Upper lobe of left lung (tissue), 6 donors: Measurements from ENCODE around the gene SERPINA1. TPM values are rescaled to one million over a fixed set of nuclear protein-coding genes. Genes with fewer than 3 reads are reported as not detected.

Experiments used
- ATAC-seq, 2 donors: fragments of 200-7000 bp; cut with Tn5 transposase; one replicate each; pipeline ENCODE4 v1.9.1; 2022; ENCODE audit warnings: mild to moderate bottlenecking in 2 of 2, moderate library complexity in 2 of 2; ENCODE audit not compliant: low FRiP score in 2 of 2
- DNase-seq, 2 donors: peaks; one replicate each; pipeline ENCODE4 v3.0.0-alpha.2; 2019 to 2020
- H3K27ac ChIP-seq, 4 donors: fragments of 200-600 bp; sonication (generic); one replicate each; pipeline ENCODE4 v1.5.1; 2016 to 2019
- H3K27me3 ChIP-seq, 4 donors: fragments of 200-600 bp; sonication (generic); one replicate each; pipeline ENCODE4 v1.5.1; 2017 to 2019
- H3K36me3 ChIP-seq, 4 donors: fragments of 200-600 bp; sonication (generic); one replicate each; pipeline ENCODE4 v1.5.1; 2016 to 2019
- H3K4me1 ChIP-seq, 4 donors: fragments of 200-600 bp; sonication (generic); one replicate each; pipeline ENCODE4 v1.5.1; 2018 to 2019
- H3K4me3 ChIP-seq, 4 donors: fragments of 200-600 bp; sonication (generic); one replicate each; pipeline ENCODE4 v1.5.1; 2017 to 2019; ENCODE audit warnings: mild to moderate bottlenecking in 2 of 4, moderate library complexity in 1 of 4
- H3K9me3 ChIP-seq, 4 donors: fragments of 200-600 bp; sonication (generic); one replicate each; pipeline ENCODE4 v1.5.1; 2018 to 2019
- EP300 ChIP-seq, 4 donors: sonication (generic); formaldehyde crosslinking; IDR thresholded peaks; one replicate each; pipeline ENCODE4 v1.5.1; 2017; ENCODE audit warnings: antibody characterized with exemption in 4 of 4, control low read depth in 2 of 4
- POLR2A ChIP-seq, 4 donors: fragments of 450-650 bp; IDR thresholded peaks; one replicate each; pipeline ENCODE4 v1.5.1; 2016 to 2017; ENCODE audit warnings: antibody characterized with exemption in 4 of 4, mild to moderate bottlenecking in 2 of 4
- POLR2AphosphoS5 ChIP-seq, 2 donors: sonication (generic); formaldehyde crosslinking; IDR thresholded peaks; one replicate each; pipeline ENCODE4 v1.5.1; 2017; ENCODE audit warnings: antibody characterized with exemption in 2 of 2
- WGBS, 2 donors: methylation state at CpG; one replicate each; pipeline ENCODE4 v1.1.5; 2017 to 2018; 5-methylcytosine and 5-hydroxymethylcytosine counted together
- total RNA-seq, 6 donors: library from RNA; depleted of rRNA in 4 of 6; stranded (reverse); fragments of >200 nt in 4 of 6; gene quantifications; one replicate each; pipeline versions ENCODE4 v1.1.0 to v1.2.1, GENCODE V29; 2016 to 2021
- TF ChIP-seq, protein P1 (sequence below), 6 experiments: fragments of 450-650 bp in 4 of 6; fragments of 200-600 bp in 2 of 6; sonication (generic) in 2 of 6; IDR thresholded peaks; one replicate each; pipeline ENCODE4 v1.5.1; 2016 to 2019; ENCODE audit warnings: antibody characterized with exemption in 6 of 6
- donor health status: DM: no; HTN: no; CAD: no; lungs with moderate emphysema.
- donor health status: DM: no; HTN: yes; CAD: no; lungs with severe emphysema.

SERPINA1 gene
- total RNA-seq, 6 donors from 2014 or later, result 205 to 1,050 (median 637) TPM

DNA sequence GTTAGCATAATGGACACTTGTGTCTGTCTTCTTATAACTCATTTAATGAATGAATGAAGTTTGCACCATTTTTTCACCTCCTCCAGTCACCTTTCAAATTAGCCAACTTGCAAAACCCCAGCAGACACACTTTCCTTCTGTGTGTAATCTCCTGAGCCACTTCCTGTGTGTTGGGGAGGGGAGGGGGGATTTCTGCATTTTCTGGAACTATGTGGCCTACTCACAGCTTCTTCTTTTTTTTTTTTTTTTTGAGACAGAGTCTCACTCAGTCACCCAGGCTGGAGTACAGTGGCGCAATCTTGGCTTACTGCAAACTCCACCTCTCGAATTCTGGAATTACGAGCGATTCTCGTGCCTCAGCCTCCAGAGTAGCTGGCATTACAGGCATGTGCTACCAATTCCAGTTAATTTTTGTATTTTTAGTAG is 4.1 kb upstream of the SERPINA1 start:
- Histone ChIP-seq H3K9me3 (no peaks in the 10 kb centered on the region), H3K4me3 (no peak overlapping the region), H3K27ac (peak overlapping the region; percentile 79 to 96 (median 87)), H3K36me3 (no peaks in the 10 kb centered on the region), H3K4me1 (peaks cover 0 to 72% (median 55%) of the 10 kb centered on the region in 4 donors), H3K27me3 (no peaks in the 10 kb centered on the region)
- TF ChIP-seq EP300 (IDR thresholded peaks at IDR 0.05) (peak in 3 of 4 donors; percentile 47 to 85 (median 76)), POLR2A (IDR thresholded peaks at IDR 0.05) (peak in 1 of 4 donors; percentile 27), POLR2AphosphoS5 (IDR thresholded peaks at IDR 0.05) (peak; percentile 53 to 57)
- TF ChIP-seq, protein P1, sequence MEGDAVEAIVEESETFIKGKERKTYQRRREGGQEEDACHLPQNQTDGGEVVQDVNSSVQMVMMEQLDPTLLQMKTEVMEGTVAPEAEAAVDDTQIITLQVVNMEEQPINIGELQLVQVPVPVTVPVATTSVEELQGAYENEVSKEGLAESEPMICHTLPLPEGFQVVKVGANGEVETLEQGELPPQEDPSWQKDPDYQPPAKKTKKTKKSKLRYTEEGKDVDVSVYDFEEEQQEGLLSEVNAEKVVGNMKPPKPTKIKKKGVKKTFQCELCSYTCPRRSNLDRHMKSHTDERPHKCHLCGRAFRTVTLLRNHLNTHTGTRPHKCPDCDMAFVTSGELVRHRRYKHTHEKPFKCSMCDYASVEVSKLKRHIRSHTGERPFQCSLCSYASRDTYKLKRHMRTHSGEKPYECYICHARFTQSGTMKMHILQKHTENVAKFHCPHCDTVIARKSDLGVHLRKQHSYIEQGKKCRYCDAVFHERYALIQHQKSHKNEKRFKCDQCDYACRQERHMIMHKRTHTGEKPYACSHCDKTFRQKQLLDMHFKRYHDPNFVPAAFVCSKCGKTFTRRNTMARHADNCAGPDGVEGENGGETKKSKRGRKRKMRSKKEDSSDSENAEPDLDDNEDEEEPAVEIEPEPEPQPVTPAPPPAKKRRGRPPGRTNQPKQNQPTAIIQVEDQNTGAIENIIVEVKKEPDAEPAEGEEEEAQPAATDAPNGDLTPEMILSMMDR (IDR thresholded peaks at IDR 0.05), result no peak
- peak in 1 of 2 donors; percentile 92 for DNase-seq
- peak; percentile 61 to 66 for ATAC-seq
- WGBS, 2 donors, result 31 to 51% methylated on average over 5 of the region's 5 CpGs

DNA sequence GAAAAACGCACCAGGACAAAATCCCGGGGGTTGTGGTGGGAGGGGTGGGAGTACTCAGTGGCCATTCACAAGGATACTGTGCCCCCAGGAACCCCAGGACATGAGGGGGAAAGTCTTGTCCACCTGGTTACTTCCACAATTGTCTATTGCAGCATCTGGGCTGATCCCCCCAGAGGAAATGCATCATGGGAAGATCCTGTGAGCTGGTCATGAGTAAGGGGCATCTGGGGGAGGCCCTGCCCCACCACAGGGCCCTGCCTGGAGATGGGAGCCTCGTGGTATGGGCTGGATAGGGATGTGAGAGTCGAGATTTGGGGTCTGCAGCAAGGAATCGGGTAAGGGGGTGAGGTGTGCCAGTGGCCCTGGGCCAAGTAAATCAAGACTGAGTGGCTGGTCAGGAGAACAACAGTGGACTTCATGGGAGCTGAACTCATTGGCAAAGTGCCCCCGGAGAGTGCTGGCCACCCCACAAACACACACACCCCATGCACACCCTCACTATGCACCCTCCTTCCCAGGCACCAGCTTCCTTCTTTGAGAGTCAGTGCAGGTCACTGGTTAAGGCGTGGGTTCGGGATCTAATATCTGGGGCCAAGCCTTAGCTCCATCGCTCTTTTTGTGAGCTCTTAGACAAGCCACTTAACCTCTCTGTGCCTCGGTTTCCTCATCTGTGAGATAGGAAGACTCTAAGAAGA is 3.0 kb upstream of the SERPINA1 start:
- no peaks in the 10 kb centered on the region for H3K9me3 ChIP-seq
- no peaks in the 10 kb centered on the region for H3K36me3 ChIP-seq
- peak overlapping the region; percentile 79 to 96 (median 87) for H3K27ac ChIP-seq
- peak overlapping the region in 1 of 4 donors; percentile 41 for H3K4me3 ChIP-seq
- WGBS, 2 donors, result 78 to 87% methylated on average over 10 of the region's 10 CpGs
- no peaks in the 10 kb centered on the region for H3K27me3 ChIP-seq
- TF ChIP-seq POLR2A (IDR thresholded peaks at IDR 0.05) (no peak), POLR2AphosphoS5 (IDR thresholded peaks at IDR 0.05) (no peak), EP300 (IDR thresholded peaks at IDR 0.05) (no peak)
- TF ChIP-seq, protein P1 (IDR thresholded peaks at IDR 0.05), result no peak
- H3K4me1 ChIP-seq, result peaks cover 0 to 80% (median 56%) of the 10 kb centered on the region in 4 donors
- ATAC-seq (no peak), DNase-seq (no peak)

- Histone ChIP-seq H3K27me3 (no peaks in the 10 kb centered on the region), H3K27ac (peak overlapping the region; percentile 79 to 96 (median 87)), H3K9me3 (no peaks in the 10 kb centered on the region), H3K4me3 (peak overlapping the region in 3 of 4 donors; percentile 21 to 50 (median 41)), H3K4me1 (peaks cover 0 to 85% (median 54%) of the 10 kb centered on the region in 4 donors), H3K36me3 (no peaks in the 10 kb centered on the region)
- ATAC-seq, result peak; percentile 61 to 74
- WGBS, 2 donors, result 28 to 40% methylated on average over 9 to 11 of the region's 12 CpGs
- TF ChIP-seq POLR2AphosphoS5 (IDR thresholded peaks at IDR 0.05) (peak; percentile 71 to 82), EP300 (IDR thresholded peaks at IDR 0.05) (peak in 2 of 4 donors; percentile 19 to 89), POLR2A (IDR thresholded peaks at IDR 0.05) (peak in 2 of 4 donors; percentile 26 to 80)
- TF ChIP-seq, protein P1 (IDR thresholded peaks at IDR 0.05), result no peak
- DNase-seq, result peak; percentile 81 to 96
These were observed 2.1 kb upstream of the SERPINA1 start for GRCh38 chr14:94390372-94391086.

DNA sequence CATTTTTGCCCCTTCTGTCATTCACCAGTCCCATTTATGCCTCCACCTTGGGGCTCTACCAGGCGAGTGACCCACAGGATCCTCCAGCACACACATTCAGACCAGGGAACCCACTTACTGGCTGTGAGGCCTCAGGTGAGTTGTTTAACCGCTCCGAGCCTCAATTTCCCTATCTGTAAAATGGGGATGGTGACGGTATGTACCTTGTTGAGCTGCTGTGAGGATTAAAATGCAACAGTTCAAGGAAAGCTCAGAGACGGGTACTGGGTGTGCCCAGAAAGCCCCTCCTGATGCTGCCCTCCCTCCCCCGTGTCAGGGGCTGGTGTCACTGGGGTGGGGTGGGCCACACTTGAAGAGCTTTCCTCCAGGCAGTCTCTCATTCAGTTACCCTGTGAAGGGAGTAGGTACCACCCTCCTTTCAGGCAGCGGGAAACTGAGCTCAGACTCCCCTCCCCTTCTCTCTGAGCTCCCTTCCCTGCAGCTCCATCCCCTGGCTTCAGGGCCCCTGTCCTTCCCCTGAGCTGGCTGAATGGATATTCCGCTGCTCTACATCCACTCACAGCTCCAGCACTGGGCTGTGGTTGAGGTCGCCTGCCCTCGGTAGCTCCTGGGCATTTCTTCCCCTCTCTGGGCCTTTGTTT is 1.4 kb upstream of the SERPINA1 start:
- Histone ChIP-seq H3K27me3 (no peaks in the 10 kb centered on the region), H3K9me3 (no peaks in the 10 kb centered on the region), H3K27ac (peak overlapping the region; percentile 79 to 96 (median 87)), H3K4me1 (peaks cover 0 to 85% (median 57%) of the 10 kb centered on the region in 4 donors), H3K36me3 (no peaks in the 10 kb centered on the region), H3K4me3 (peak overlapping the region in 3 of 4 donors; percentile 21 to 50 (median 41))
- TF ChIP-seq POLR2AphosphoS5 (IDR thresholded peaks at IDR 0.05) (no peak), EP300 (IDR thresholded peaks at IDR 0.05) (no peak), POLR2A (IDR thresholded peaks at IDR 0.05) (no peak)
- TF ChIP-seq, protein P1 (IDR thresholded peaks at IDR 0.05), result no peak
- 70 to 72% methylated on average over 10 of the region's 10 CpGs for WGBS, 2 donors
- no peak for ATAC-seq
- DNase-seq, result no peak
